ENCODE data around the gene SORCS2. TPM values are rescaled to one million over a fixed set of nuclear protein-coding genes. Genes with fewer than 3 reads are reported as not detected.

SORCS2 gene
- total and polyA plus RNA-seq, 2 of the 8 experiments (the other 6 are each of a cell fraction or from before 2014, with no cell fraction given), result 0.36 to 1.8 TPM

GRCh38 chr4:7374571-7374970 lies 182.2 kb downstream of the SORCS2 start:
- no peak overlapping the region for H3K27ac ChIP-seq (ENCODE audit: low read depth, low read length)
- TF ChIP-seq SP1 (IDR thresholded peaks at IDR 0.05; ENCODE audit: low read depth, low read length), result no peak
- TF ChIP-seq POU5F1 (IDR thresholded peaks at IDR 0.05; ENCODE audit: low read depth, low read length), result no peak
- no peak for TF ChIP-seq CTCF (IDR thresholded peaks at IDR 0.05; ENCODE audit: control extremely low read depth in 1 of 3, insufficient read depth in 1 of 3, low read depth in 1 of 3, low read length in 3 of 3)
- no peak for TF ChIP-seq FOSL1 (IDR thresholded peaks at IDR 0.05; ENCODE audit: insufficient read depth, low read depth, low read length)
- TF ChIP-seq TAF7 (optimal IDR thresholded peaks at IDR 0.05; ENCODE audit: borderline replicate concordance, low read depth, low read length), result no peak

More at GRCh38 chr4:7374571-7374970, 182.2 kb downstream of the SORCS2 start:
- no peak for DNase-seq (ENCODE audit: low read depth in 1 of 2, low spot score in 2 of 2)
- no peak overlapping the region for H3K4me2 ChIP-seq (ENCODE audit: insufficient read depth in 1 of 2, low read depth in 2 of 2, low read length in 2 of 2)
- no peak overlapping the region for H3K4ac ChIP-seq (replicated peaks; ENCODE audit: insufficient read length, low read depth, low read length)
- no peaks in the 10 kb centered on the region for H3K27me3 ChIP-seq (replicated peaks in 1 of 4; ENCODE audit: control insufficient read depth in 3 of 4, extremely low read depth in 1 of 4, insufficient read depth in 3 of 4, low read length in 3 of 4)
- H2AK5ac ChIP-seq (ENCODE audit: low read depth, low read length), result no peak overlapping the region
- WGBS, 2 experiments (ENCODE audit: extremely low coverage in 1 of 2, insufficient coverage in 1 of 2, insufficient read length in 1 of 2, insufficient replicate concordance in 2 of 2, low coverage in 1 of 2, low lambda C conversion rate in 2 of 2, missing lambda C conversion rate in 1 of 2), result 97% methylated on average over 10 of the region's 10 CpGs; no CpG with 5 or more reads in 1 of the 2 experiments
- H2BK5ac ChIP-seq (ENCODE audit: low read depth, low read length), result no peak overlapping the region
- H2BK15ac ChIP-seq (ENCODE audit: low read length), result no peak overlapping the region
- no peaks in the 10 kb centered on the region for H3K9me3 ChIP-seq (ENCODE audit: insufficient read depth in 2 of 2, low read depth in 1 of 2, low read length in 1 of 2)
- no peaks in the 10 kb centered on the region for H3K79me2 ChIP-seq (ENCODE audit: control insufficient read depth in 1 of 2, insufficient read depth in 2 of 2, low read length in 2 of 2)
- no peak overlapping the region for H3K56ac ChIP-seq (replicated peaks; ENCODE audit: insufficient read length, low read depth, low read length)
- H4K5ac ChIP-seq (ENCODE audit: insufficient read length, low read depth, low read length), result no peak overlapping the region
- ChIA-PET POLR2A (ENCODE audit: partially characterized antibody) (no interaction called here), CTCF (ENCODE audit: partially characterized antibody) (interaction anchor here (0.6 to 0.7 kb wide), 2 partner anchors 33 to 707 kb away, joined by 3 read pairs; no protein-coding TSS in a partner anchor)
- no peaks in the 10 kb centered on the region; a peak in 2 of 8 replicates for H3K36me3 ChIP-seq (ENCODE audit: control insufficient read depth in 2 of 4, insufficient read depth in 4 of 4, low read length in 3 of 4)
- no peak overlapping the region for H2BK120ac ChIP-seq (replicated peaks; ENCODE audit: low read depth, low read length)
- H4K20me1 ChIP-seq (replicated peaks in 1 of 2; ENCODE audit: control insufficient read depth in 1 of 2, insufficient read depth in 2 of 2, low read length in 2 of 2), result peaks cover 0 to under 1% of the 10 kb centered on the region in 2 experiments
- no peak overlapping the region for H3K18ac ChIP-seq (ENCODE audit: extremely low read depth, low read length)
- H2BK20ac ChIP-seq (ENCODE audit: low read length), result no peak overlapping the region
- FAIRE-seq, result no peak
- H3K23ac ChIP-seq (ENCODE audit: insufficient read length), result no peak overlapping the region
- no peak overlapping the region for H4K8ac ChIP-seq (ENCODE audit: extremely low read depth, insufficient read depth, low read length)
- H3K4me3 ChIP-seq (ENCODE audit: extremely low read depth in 1 of 4, insufficient read depth in 2 of 4, low read depth in 3 of 4, low read length in 4 of 4), result no peak overlapping the region
- no peak overlapping the region for H3K9ac ChIP-seq (replicated peaks in 1 of 4; ENCODE audit: extremely low read depth in 1 of 4, low read depth in 3 of 4, low read length in 3 of 4)
- H4K91ac ChIP-seq (replicated peaks; ENCODE audit: insufficient read length, low read length), result no peak overlapping the region
- no peaks in the 10 kb centered on the region for H3K23me2 ChIP-seq (ENCODE audit: low read depth, low read length)
- no peaks in the 10 kb centered on the region for H3K79me1 ChIP-seq (ENCODE audit: low read depth, low read length)
- H2BK12ac ChIP-seq (ENCODE audit: low read depth, low read length), result no peak overlapping the region
- no peaks in the 10 kb centered on the region for H3K4me1 ChIP-seq (replicated peaks in 1 of 4; ENCODE audit: control insufficient read depth in 3 of 4, insufficient read depth in 4 of 4, low read length in 3 of 4)
- H3K14ac ChIP-seq (ENCODE audit: insufficient read length), result no peak overlapping the region
- H2AFZ ChIP-seq (ENCODE audit: low read length), result no peak overlapping the region
